Measurements from ENCODE around the gene FARS2.

GRCh38 chr6:5379647-5380242 lies 118.4 kb downstream of the FARS2 start:
- peak in 1 of 4 experiments; percentile 14 for TF ChIP-seq CTCF (IDR thresholded peaks at IDR 0.05)
- TF ChIP-seq POLR2A (IDR thresholded peaks at IDR 0.05) = no peak
- TF ChIP-seq EP300 (IDR thresholded peaks at IDR 0.05) = no peak
- TF ChIP-seq POLR2AphosphoS5 (IDR thresholded peaks at IDR 0.05) = no peak
